SK-N-MC (cell line): ENCODE data around the gene TNIK.
"Not testable (repeated sequence)": the region's sequence is repeated elsewhere in the genome, so short reads cannot be mapped to it uniquely, and the experiment has no call there.

Experiments
- EZH2 ChIP-seq: fragments of 200-600 bp; sonication (generic); IDR thresholded peaks from one replicate; pipeline ENCODE4 v1.6.1; 2017; ENCODE audit warnings: antibody characterized with exemption
- POLR2AphosphoS5 ChIP-seq: IDR thresholded peaks from 2 replicates; pipeline ENCODE4 v1.6.1; 2012; ENCODE audit warnings: mild to moderate bottlenecking, low read depth, low read length, borderline replicate concordance

GRCh38 chr3:171447579-171447891, 12.7 kb downstream of the TNIK start:
- TF ChIP-seq EZH2, POLR2AphosphoS5: not testable (repeated sequence)
